ENCODE results near the gene RSPH9.

GRCh38 chr6:43708860-43709653, 64.2 kb downstream of the RSPH9 start:
- TF ChIP-seq POLR2A (IDR thresholded peaks at IDR 0.05) (no peak), CTCF (IDR thresholded peaks at IDR 0.05) (no peak), POLR2AphosphoS5 (IDR thresholded peaks at IDR 0.05) (no peak)

Data from suprapubic skin (tissue), 4 donors.